Measurements from ENCODE around the gene COL8A2.

Gene COL8A2

GRCh38 chr1:36086529-36087232 lies 38.3 kb downstream of the COL8A2 start:
- DNase-seq (ENCODE audit: extremely low read depth, low read depth), result no peak
- H3K4me3 ChIP-seq (replicated peaks; ENCODE audit: low read depth, low read length), result no peak overlapping the region
- no peak for TF ChIP-seq CTCF (IDR thresholded peaks at IDR 0.05; ENCODE audit: low read depth, low read length, missing control alignments)

- DNase-seq (ENCODE audit: extremely low read depth, low read depth), result no peak
- TF ChIP-seq CTCF (IDR thresholded peaks at IDR 0.05; ENCODE audit: low read depth, low read length, missing control alignments), result no peak
- no peak overlapping the region for H3K4me3 ChIP-seq (replicated peaks; ENCODE audit: low read depth, low read length)
These were observed 39.1 kb downstream of the COL8A2 start for GRCh38 chr1:36085686-36086526.

GRCh38 chr1:36085126-36085525 lies 39.9 kb downstream of the COL8A2 start:
- no peak overlapping the region for H3K4me3 ChIP-seq (replicated peaks; ENCODE audit: low read depth, low read length)
- DNase-seq (ENCODE audit: extremely low read depth, low read depth), result no peak
- TF ChIP-seq CTCF (IDR thresholded peaks at IDR 0.05; ENCODE audit: low read depth, low read length, missing control alignments), result no peak

- DNase-seq (ENCODE audit: extremely low read depth, low read depth), result no peak
- H3K4me3 ChIP-seq (replicated peaks; ENCODE audit: low read depth, low read length), result peak overlapping the region; percentile 33
- TF ChIP-seq CTCF (IDR thresholded peaks at IDR 0.05; ENCODE audit: low read depth, low read length, missing control alignments), result no peak
These were observed 40.4 kb downstream of the COL8A2 start for GRCh38 chr1:36084497-36085115.

- no peak for TF ChIP-seq CTCF (IDR thresholded peaks at IDR 0.05; ENCODE audit: low read depth, low read length, missing control alignments)
- no peak for DNase-seq (ENCODE audit: extremely low read depth, low read depth)
- H3K4me3 ChIP-seq (replicated peaks; ENCODE audit: low read depth, low read length), result peak within 1 kb of the TSS; percentile 33
These were observed 41.2 kb downstream of the COL8A2 start, which contains the start of gene TEKT2 for GRCh38 chr1:36083635-36084496. Gene TEKT2 (plus strand): TSS chr1:36084094. CDS start chr1:36084922, 828 bp downstream.

GRCh38 chr1:36083219-36083618 lies 41.8 kb downstream of the COL8A2 start:
- H3K4me3 ChIP-seq (replicated peaks; ENCODE audit: low read depth, low read length), result no peak overlapping the region

More at GRCh38 chr1:36083219-36083618, 41.8 kb downstream of the COL8A2 start:
- no peak for DNase-seq (ENCODE audit: extremely low read depth, low read depth)
- no peak for TF ChIP-seq CTCF (IDR thresholded peaks at IDR 0.05; ENCODE audit: low read depth, low read length, missing control alignments)

All from HFF-Myc (cell line).